Measurements from ENCODE around the gene RAB5IF. TPM values are rescaled to one million over a fixed set of nuclear protein-coding genes. Genes with fewer than 3 reads are reported as not detected.

Gene RAB5IF
- total RNA-seq, 4 donors from 2014 or later = 56.9 to 105 (median 85.1) TPM

GRCh38 chr20:36573798-36574365 is 31.7 kb upstream of the RAB5IF start:
- TF ChIP-seq, protein P1, sequence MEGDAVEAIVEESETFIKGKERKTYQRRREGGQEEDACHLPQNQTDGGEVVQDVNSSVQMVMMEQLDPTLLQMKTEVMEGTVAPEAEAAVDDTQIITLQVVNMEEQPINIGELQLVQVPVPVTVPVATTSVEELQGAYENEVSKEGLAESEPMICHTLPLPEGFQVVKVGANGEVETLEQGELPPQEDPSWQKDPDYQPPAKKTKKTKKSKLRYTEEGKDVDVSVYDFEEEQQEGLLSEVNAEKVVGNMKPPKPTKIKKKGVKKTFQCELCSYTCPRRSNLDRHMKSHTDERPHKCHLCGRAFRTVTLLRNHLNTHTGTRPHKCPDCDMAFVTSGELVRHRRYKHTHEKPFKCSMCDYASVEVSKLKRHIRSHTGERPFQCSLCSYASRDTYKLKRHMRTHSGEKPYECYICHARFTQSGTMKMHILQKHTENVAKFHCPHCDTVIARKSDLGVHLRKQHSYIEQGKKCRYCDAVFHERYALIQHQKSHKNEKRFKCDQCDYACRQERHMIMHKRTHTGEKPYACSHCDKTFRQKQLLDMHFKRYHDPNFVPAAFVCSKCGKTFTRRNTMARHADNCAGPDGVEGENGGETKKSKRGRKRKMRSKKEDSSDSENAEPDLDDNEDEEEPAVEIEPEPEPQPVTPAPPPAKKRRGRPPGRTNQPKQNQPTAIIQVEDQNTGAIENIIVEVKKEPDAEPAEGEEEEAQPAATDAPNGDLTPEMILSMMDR (IDR thresholded peaks at IDR 0.05) = no peak
- TF ChIP-seq POLR2A (IDR thresholded peaks at IDR 0.05) = no peak
- DNase-seq = peak; percentile 41 to 42
- peak overlapping the region; percentile 73 to 98 (median 95) for H3K27ac ChIP-seq
- H3K9me3 ChIP-seq = no peaks in the 10 kb centered on the region
- no peaks in the 10 kb centered on the region for H3K36me3 ChIP-seq
- H3K27me3 ChIP-seq = no peaks in the 10 kb centered on the region
- 0% methylated on average over 3 of the region's 53 CpGs; no CpG with 5 or more reads in 1 of the 2 donors for WGBS, 2 donors
- intact Hi-C loops (cut with DNase I) = no loop called here
- H3K4me3 ChIP-seq (replicated peaks in 1 of 3) = peak overlapping the region; percentile 68 to 83 (median 71)
- peaks cover 31 to 34% of the 10 kb centered on the region in 2 donors for H3K4me1 ChIP-seq

GRCh38 chr20:36574366-36575135 is 31.0 kb upstream of the RAB5IF start:
- 3% methylated on average over 18 to 29 of the region's 69 CpGs for WGBS, 2 donors
- peak overlapping the region; percentile 73 to 98 (median 95) for H3K27ac ChIP-seq
- DNase-seq = peak; percentile 58 to 65
- H3K9me3 ChIP-seq = no peaks in the 10 kb centered on the region
- peak in 1 of 2 donors; percentile 10 for TF ChIP-seq POLR2A (IDR thresholded peaks at IDR 0.05)
- TF ChIP-seq, protein P1 (IDR thresholded peaks at IDR 0.05) = no peak
- H3K27me3 ChIP-seq = no peaks in the 10 kb centered on the region
- H3K4me3 ChIP-seq (replicated peaks in 1 of 3) = peak overlapping the region; percentile 68 to 83 (median 71)
- H3K36me3 ChIP-seq = peaks cover 0 to 2% of the 10 kb centered on the region in 2 donors
- H3K4me1 ChIP-seq = peaks cover 31 to 34% of the 10 kb centered on the region in 2 donors
- intact Hi-C loops (cut with DNase I) = no loop called here

DNA sequence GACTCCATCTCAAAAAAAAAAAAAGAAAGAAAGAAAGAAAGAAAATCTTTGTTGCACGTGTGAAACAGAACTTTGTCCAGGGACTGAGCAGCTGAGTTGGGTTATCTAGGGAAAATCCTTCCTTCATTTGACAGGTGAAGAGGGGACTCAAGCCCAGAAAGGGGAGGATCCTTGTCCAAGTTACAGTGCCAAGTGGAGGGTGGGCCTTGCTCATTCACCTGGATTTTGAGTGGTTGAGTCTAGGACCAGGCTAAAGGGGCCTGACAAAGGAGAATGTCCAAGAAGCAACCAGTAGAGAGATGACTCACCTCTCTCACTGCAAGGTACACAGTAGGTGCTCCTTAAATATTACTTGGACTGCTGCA is 29.5 kb upstream of the RAB5IF start:
- intact Hi-C loops (cut with DNase I) = no loop called here
- Histone ChIP-seq H3K4me1 (peaks cover 31 to 34% of the 10 kb centered on the region in 2 donors), H3K36me3 (peaks cover 10 to 11% of the 10 kb centered on the region in 2 donors), H3K4me3 (replicated peaks in 1 of 3) (no peak overlapping the region), H3K27ac (peak overlapping the region in 2 of 3 donors; percentile 62 to 98), H3K27me3 (no peaks in the 10 kb centered on the region), H3K9me3 (no peaks in the 10 kb centered on the region)
- TF ChIP-seq POLR2A (IDR thresholded peaks at IDR 0.05) = no peak
- TF ChIP-seq, protein P1 (IDR thresholded peaks at IDR 0.05) = no peak
- 70 to 71% methylated on average over 1 of the region's 1 CpG for WGBS, 2 donors
- no peak for DNase-seq

- Histone ChIP-seq H3K36me3 (peaks cover 16 to 22% of the 10 kb centered on the region in 2 donors), H3K4me1 (peaks cover 23 to 24% of the 10 kb centered on the region in 2 donors), H3K9me3 (no peaks in the 10 kb centered on the region), H3K27ac (no peak overlapping the region), H3K4me3 (replicated peaks in 1 of 3) (no peak overlapping the region), H3K27me3 (no peaks in the 10 kb centered on the region)
- no peak for DNase-seq
- 87 to 97% methylated on average over 14 to 15 of the region's 15 CpGs for WGBS, 2 donors
- intact Hi-C loops (cut with DNase I) = no loop called here
- TF ChIP-seq, protein P1 (IDR thresholded peaks at IDR 0.05) = no peak
- no peak for TF ChIP-seq POLR2A (IDR thresholded peaks at IDR 0.05)
Observed at GRCh38 chr20:36578356-36579041, 27.1 kb upstream of the RAB5IF start.

Measured in thyroid gland (tissue), 4 donors.